Fibroblast of pulmonary artery (primary cell): ENCODE results near the gene PLEKHJ1.

Source experiments
- DNase-seq: peaks from one replicate; pipeline ENCODE4 v3.0.0-alpha.2; 2010; ENCODE audit warnings: low read depth
- H3K4me3 ChIP-seq: replicated peaks from 2 replicates; pipeline ENCODE4 v1.5.1; 2011; ENCODE audit warnings: low read depth, mild to moderate bottlenecking, control low read depth, low read length, moderate library complexity
- TF ChIP-seq, protein P1 (sequence below): IDR thresholded peaks from 2 replicates; pipeline ENCODE4 v1.5.1; 2011; ENCODE audit warnings: mild to moderate bottlenecking, control low read depth, low read length, inconsistent platforms; ENCODE audit errors: missing control alignments

Gene PLEKHJ1

DNA sequence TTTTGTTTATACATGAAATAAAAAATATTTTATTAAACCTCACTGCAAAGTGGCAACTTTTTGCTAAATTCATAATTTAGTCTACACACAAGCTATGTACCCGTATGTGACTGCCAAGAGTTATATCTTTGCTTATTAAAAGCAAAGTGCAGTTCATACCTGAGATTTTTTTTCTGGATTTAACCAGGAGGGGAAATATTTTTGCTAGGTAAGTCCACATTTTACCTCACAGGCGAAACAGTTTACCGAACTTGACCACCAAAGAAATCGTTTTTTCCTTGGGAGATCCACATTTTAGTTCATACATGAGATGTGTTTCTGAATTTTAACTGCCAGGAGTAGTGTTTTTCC, 32.3 kb upstream of the PLEKHJ1 start:
- TF ChIP-seq, protein P1, sequence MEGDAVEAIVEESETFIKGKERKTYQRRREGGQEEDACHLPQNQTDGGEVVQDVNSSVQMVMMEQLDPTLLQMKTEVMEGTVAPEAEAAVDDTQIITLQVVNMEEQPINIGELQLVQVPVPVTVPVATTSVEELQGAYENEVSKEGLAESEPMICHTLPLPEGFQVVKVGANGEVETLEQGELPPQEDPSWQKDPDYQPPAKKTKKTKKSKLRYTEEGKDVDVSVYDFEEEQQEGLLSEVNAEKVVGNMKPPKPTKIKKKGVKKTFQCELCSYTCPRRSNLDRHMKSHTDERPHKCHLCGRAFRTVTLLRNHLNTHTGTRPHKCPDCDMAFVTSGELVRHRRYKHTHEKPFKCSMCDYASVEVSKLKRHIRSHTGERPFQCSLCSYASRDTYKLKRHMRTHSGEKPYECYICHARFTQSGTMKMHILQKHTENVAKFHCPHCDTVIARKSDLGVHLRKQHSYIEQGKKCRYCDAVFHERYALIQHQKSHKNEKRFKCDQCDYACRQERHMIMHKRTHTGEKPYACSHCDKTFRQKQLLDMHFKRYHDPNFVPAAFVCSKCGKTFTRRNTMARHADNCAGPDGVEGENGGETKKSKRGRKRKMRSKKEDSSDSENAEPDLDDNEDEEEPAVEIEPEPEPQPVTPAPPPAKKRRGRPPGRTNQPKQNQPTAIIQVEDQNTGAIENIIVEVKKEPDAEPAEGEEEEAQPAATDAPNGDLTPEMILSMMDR = no peak
- peak overlapping the region; percentile 68 for H3K4me3 ChIP-seq
- no peak for DNase-seq

- TF ChIP-seq, protein P1 = no peak
- peak; percentile 82 for DNase-seq
- no peak overlapping the region for H3K4me3 ChIP-seq
Observed at GRCh38 chr19:2266183-2266993, 30.3 kb upstream of the PLEKHJ1 start.

DNA sequence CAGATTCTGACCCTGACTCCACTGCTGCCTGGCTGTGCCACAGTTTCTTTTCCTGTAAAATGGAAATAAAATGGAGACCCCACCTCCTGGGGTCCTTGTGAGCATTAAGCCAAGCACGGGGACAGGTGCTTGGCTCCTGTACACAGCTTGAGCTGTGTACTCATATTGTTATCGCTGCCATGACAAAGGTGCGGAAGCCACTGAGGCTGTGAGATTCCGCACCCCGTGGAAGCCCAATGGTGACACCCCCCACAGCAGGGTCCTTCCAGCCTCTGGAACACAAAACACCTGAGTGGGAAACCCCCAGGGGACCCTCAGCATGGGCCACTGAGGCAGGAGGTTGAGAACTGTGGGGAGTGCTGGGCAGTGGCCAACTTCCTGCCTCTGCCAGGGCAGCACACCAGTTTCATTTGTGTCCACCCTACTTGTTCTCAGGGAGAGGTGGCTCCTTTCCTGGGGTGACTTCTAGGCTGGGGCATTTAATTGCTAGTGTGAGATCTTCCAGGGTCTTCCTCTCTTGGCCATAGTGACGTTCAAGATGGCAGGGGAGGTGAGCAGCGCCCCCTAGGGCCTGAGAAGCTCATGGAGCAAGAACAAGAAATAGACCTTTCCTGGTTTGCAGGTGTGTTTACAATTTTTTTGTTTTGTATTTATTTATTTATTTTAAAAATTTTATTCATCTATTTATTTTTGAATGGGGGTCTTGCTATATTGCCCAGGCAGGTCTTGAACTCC, 25.5 kb upstream of the PLEKHJ1 start:
- peak; percentile 38 for DNase-seq

GRCh38 chr19:2260341-2260805, 24.2 kb upstream of the PLEKHJ1 start:
- no peak for DNase-seq
- TF ChIP-seq, protein P1 = no peak
- no peak overlapping the region for H3K4me3 ChIP-seq

More for the DNA sequence above, 25.5 kb upstream of the PLEKHJ1 start:
- TF ChIP-seq, protein P1 = peak; percentile 67
- H3K4me3 ChIP-seq = no peak overlapping the region

- TF ChIP-seq, protein P1 = no peak
- no peak for DNase-seq
- no peak overlapping the region for H3K4me3 ChIP-seq
Observed at GRCh38 chr19:2259336-2259735, 23.2 kb upstream of the PLEKHJ1 start.

DNA sequence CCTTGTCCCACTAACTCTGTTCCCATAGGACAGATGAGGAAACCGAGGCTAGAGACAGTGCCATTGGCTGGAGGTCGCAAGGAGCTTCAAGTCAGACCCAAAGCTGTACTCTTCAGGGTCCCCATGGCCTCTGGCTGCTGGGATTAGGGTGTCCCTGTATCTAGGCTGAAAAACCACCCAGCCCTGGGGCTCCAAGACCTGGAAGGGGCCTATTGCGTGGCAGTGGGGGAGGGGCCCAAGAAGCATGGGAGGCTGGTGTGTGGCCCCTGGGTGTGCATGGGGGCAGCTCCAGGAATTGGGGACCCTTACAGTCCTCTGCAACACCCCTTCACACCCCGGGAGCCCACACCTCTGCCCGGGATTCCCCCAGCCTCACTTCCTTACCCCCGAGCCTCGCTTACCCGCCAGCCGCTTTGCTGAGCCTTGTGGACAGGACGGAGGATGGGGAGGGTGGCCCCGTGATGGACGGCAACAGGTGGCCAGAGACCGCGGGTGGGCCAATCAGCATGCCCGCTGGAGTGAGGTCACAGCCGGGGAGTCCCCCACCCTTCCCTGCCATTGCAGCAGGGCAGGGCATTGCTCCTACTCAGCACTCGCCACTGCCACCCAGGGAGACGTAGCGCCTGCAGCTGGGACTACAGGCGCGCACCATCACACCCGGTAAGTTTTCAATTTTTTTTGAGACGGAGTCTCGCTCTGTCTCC, 20.0 kb upstream of the PLEKHJ1 start, which contains the start of gene JSRP1:
Gene JSRP1 (minus strand): TSS at position 436 of the 704 bp plus-strand sequence. CDS start 1,103 bp downstream, outside the sequence.
- DNase-seq = no peak
- H3K4me3 ChIP-seq = no peak within 1 kb of the TSS
- TF ChIP-seq, protein P1 = no peak
